Measurements from ENCODE around the gene CAVIN1. TPM values are rescaled to one million over a fixed set of nuclear protein-coding genes. Genes with fewer than 3 reads are reported as not detected.
"Not testable (repeated sequence)": the region's sequence is repeated elsewhere in the genome, so short reads cannot be mapped to it uniquely, and the experiment has no call there.

The CAVIN1 gene
- total and polyA plus RNA-seq, 3 experiments from 2014 or later, result 0.18 to 0.22 TPM; not detected in 1

- no peaks in the 10 kb centered on the region for H3K9me3 ChIP-seq (ENCODE audit: low read length)
- H3K27ac ChIP-seq (ENCODE audit: low read depth, low read length), result peak overlapping the region; percentile 39
- Mint-ChIP-seq H3K4me1 (peaks cover 36 to 49% (median 46%) of the 10 kb centered on the region in 3 donors), H3K36me3 (no peaks in the 10 kb centered on the region), H3K9me3 (no peaks in the 10 kb centered on the region), H3K4me3 (peak overlapping the region; percentile 54 to 86 (median 73)), H3K27me3 (peaks cover 8 to 30% of the 10 kb centered on the region in 2 donors), H3K27ac (peak overlapping the region; percentile 9 to 89 (median 71))
- DNase-seq, result no peak
- POLR2A ChIA-PET, result interaction anchor here (0.6 to 1.5 kb wide), 3 partner anchors 27 to 527 kb away, joined by 4 to 7 read pairs (median 6); partner anchors contain the start of gene ODAD4
- CTCF ChIA-PET, result interaction anchor here (1.1 to 1.5 kb wide), 3 partner anchors 60 to 92 kb away, joined by 3 to 5 read pairs (median 4); no protein-coding TSS in a partner anchor
- no peaks in the 10 kb centered on the region for H3K27me3 ChIP-seq (ENCODE audit: insufficient read depth, low read length, poor library complexity, severe bottlenecking)
- H3K4me3 ChIP-seq (ENCODE audit: low read length), result no peak overlapping the region
- no peaks in the 10 kb centered on the region for H3K36me3 ChIP-seq (ENCODE audit: insufficient read depth, low read length)
- peaks cover 43% of the 10 kb centered on the region for H3K4me1 ChIP-seq (ENCODE audit: insufficient read depth, low read length)
Observed at GRCh38 chr17:42457107-42457792, 34.2 kb upstream of the CAVIN1 start.

- H3K4me3 Mint-ChIP-seq, result peak overlapping the region; percentile 35 to 86 (median 73)
- Histone ChIP-seq H3K27ac (ENCODE audit: low read depth, low read length) (peak overlapping the region; percentile 39), H3K4me3 (ENCODE audit: low read length) (peak overlapping the region; percentile 42), H3K36me3 (ENCODE audit: insufficient read depth, low read length) (no peaks in the 10 kb centered on the region), H3K9me3 (ENCODE audit: low read length) (no peaks in the 10 kb centered on the region), H3K4me1 (ENCODE audit: insufficient read depth, low read length) (peaks cover 43% of the 10 kb centered on the region), H3K27me3 (ENCODE audit: insufficient read depth, low read length, poor library complexity, severe bottlenecking) (no peaks in the 10 kb centered on the region)
- peak overlapping the region; percentile 5 to 89 (median 50) for H3K27ac Mint-ChIP-seq
- no peaks in the 10 kb centered on the region for H3K9me3 Mint-ChIP-seq
- DNase-seq, result peak in 3 of 5 donors; percentile 6 to 76 (median 73)
- POLR2A ChIA-PET, result interaction anchor here (0.6 to 1.5 kb wide), 3 partner anchors 28 to 526 kb away, joined by 4 to 7 read pairs (median 6); partner anchors contain the start of gene ODAD4
- peaks cover 36 to 49% (median 46%) of the 10 kb centered on the region in 3 donors for H3K4me1 Mint-ChIP-seq
- CTCF ChIA-PET, result interaction anchor here (1.1 to 1.5 kb wide), 5 partner anchors 51 to 93 kb away, joined by 3 to 5 read pairs (median 3); no protein-coding TSS in a partner anchor
- no peaks in the 10 kb centered on the region for H3K36me3 Mint-ChIP-seq
- H3K27me3 Mint-ChIP-seq, result peaks cover 8 to 25% of the 10 kb centered on the region in 2 donors
Observed at GRCh38 chr17:42456223-42457106, 33.4 kb upstream of the CAVIN1 start.

GRCh38 chr17:42454987-42455386 lies 31.9 kb upstream of the CAVIN1 start:
- Mint-ChIP-seq H3K4me1 (peaks cover 32 to 40% (median 37%) of the 10 kb centered on the region in 3 donors), H3K27me3 (peaks cover 6 to 19% of the 10 kb centered on the region in 2 donors)
- H3K27me3 ChIP-seq (ENCODE audit: insufficient read depth, low read length, poor library complexity, severe bottlenecking); H3K36me3 Mint-ChIP-seq; H3K4me3 Mint-ChIP-seq; H3K4me3 ChIP-seq (ENCODE audit: low read length); H3K27ac Mint-ChIP-seq; H3K9me3 Mint-ChIP-seq; H3K27ac ChIP-seq (ENCODE audit: low read depth, low read length); CTCF ChIA-PET; H3K9me3 ChIP-seq (ENCODE audit: low read length); H3K36me3 ChIP-seq (ENCODE audit: insufficient read depth, low read length); DNase-seq; POLR2A ChIA-PET: not testable (repeated sequence)
- H3K4me1 ChIP-seq (ENCODE audit: insufficient read depth, low read length), result peaks cover 35% of the 10 kb centered on the region

GRCh38 chr17:42453439-42453838 lies 30.4 kb upstream of the CAVIN1 start:
- no peak overlapping the region for H3K4me3 ChIP-seq (ENCODE audit: low read length)
- no peak for DNase-seq
- H3K27ac ChIP-seq (ENCODE audit: low read depth, low read length), result no peak overlapping the region
- no peak overlapping the region for H3K4me3 Mint-ChIP-seq
- H3K36me3 Mint-ChIP-seq, result no peaks in the 10 kb centered on the region
- H3K36me3 ChIP-seq (ENCODE audit: insufficient read depth, low read length), result no peaks in the 10 kb centered on the region
- H3K9me3 Mint-ChIP-seq, result no peaks in the 10 kb centered on the region
- H3K27me3 ChIP-seq (ENCODE audit: insufficient read depth, low read length, poor library complexity, severe bottlenecking), result no peaks in the 10 kb centered on the region
- peaks cover 1 to 7% of the 10 kb centered on the region in 2 donors for H3K27me3 Mint-ChIP-seq
- H3K9me3 ChIP-seq (ENCODE audit: low read length), result no peaks in the 10 kb centered on the region
- CTCF ChIA-PET, result no interaction called here
- H3K27ac Mint-ChIP-seq, result no peak overlapping the region
- POLR2A ChIA-PET, result no interaction called here
- peaks cover 22% of the 10 kb centered on the region for H3K4me1 ChIP-seq (ENCODE audit: insufficient read depth, low read length)
- H3K4me1 Mint-ChIP-seq, result peaks cover 19 to 25% (median 23%) of the 10 kb centered on the region in 3 donors

- H3K27ac Mint-ChIP-seq; H3K4me1 ChIP-seq (ENCODE audit: insufficient read depth, low read length); H3K9me3 Mint-ChIP-seq; H3K4me3 ChIP-seq (ENCODE audit: low read length); H3K27me3 Mint-ChIP-seq; H3K27ac ChIP-seq (ENCODE audit: low read depth, low read length); H3K36me3 ChIP-seq (ENCODE audit: insufficient read depth, low read length); H3K4me3 Mint-ChIP-seq; H3K9me3 ChIP-seq (ENCODE audit: low read length); H3K4me1 Mint-ChIP-seq; POLR2A ChIA-PET; H3K27me3 ChIP-seq (ENCODE audit: insufficient read depth, low read length, poor library complexity, severe bottlenecking); DNase-seq; H3K36me3 Mint-ChIP-seq: not testable (repeated sequence)
- CTCF ChIA-PET, result interaction anchor here (1.2 to 1.9 kb wide), 2 partner anchors 9 to 66 kb away, joined by 3 to 5 read pairs; no protein-coding TSS in a partner anchor
Observed at GRCh38 chr17:42451270-42451669, 28.2 kb upstream of the CAVIN1 start.

GRCh38 chr17:42449838-42450237 lies 26.8 kb upstream of the CAVIN1 start:
- H3K36me3 Mint-ChIP-seq, CTCF ChIA-PET: not testable (repeated sequence)
- H3K27me3 Mint-ChIP-seq, result peaks cover 6 to 11% of the 10 kb centered on the region in 2 donors

GRCh38 chr17:42449176-42449575 lies 26.1 kb upstream of the CAVIN1 start:
- H3K27ac Mint-ChIP-seq; H3K4me1 Mint-ChIP-seq; H3K4me1 ChIP-seq (ENCODE audit: insufficient read depth, low read length); DNase-seq; H3K9me3 Mint-ChIP-seq; H3K27me3 ChIP-seq (ENCODE audit: insufficient read depth, low read length, poor library complexity, severe bottlenecking); H3K36me3 Mint-ChIP-seq; H3K9me3 ChIP-seq (ENCODE audit: low read length); H3K36me3 ChIP-seq (ENCODE audit: insufficient read depth, low read length); POLR2A ChIA-PET; H3K4me3 Mint-ChIP-seq; H3K27ac ChIP-seq (ENCODE audit: low read depth, low read length); H3K4me3 ChIP-seq (ENCODE audit: low read length); CTCF ChIA-PET: not testable (repeated sequence)
- H3K27me3 Mint-ChIP-seq, result peaks cover 7 to 11% of the 10 kb centered on the region in 2 donors

More at GRCh38 chr17:42449838-42450237, 26.8 kb upstream of the CAVIN1 start:
- POLR2A ChIA-PET; H3K27ac ChIP-seq (ENCODE audit: low read depth, low read length); H3K4me1 ChIP-seq (ENCODE audit: insufficient read depth, low read length); H3K9me3 ChIP-seq (ENCODE audit: low read length); H3K9me3 Mint-ChIP-seq; H3K4me3 ChIP-seq (ENCODE audit: low read length); H3K27ac Mint-ChIP-seq; H3K4me3 Mint-ChIP-seq; DNase-seq; H3K4me1 Mint-ChIP-seq; H3K36me3 ChIP-seq (ENCODE audit: insufficient read depth, low read length); H3K27me3 ChIP-seq (ENCODE audit: insufficient read depth, low read length, poor library complexity, severe bottlenecking): not testable (repeated sequence)

GRCh38 chr17:42442196-42442565 lies 19.1 kb upstream of the CAVIN1 start:
- Mint-ChIP-seq H3K27ac (no peak overlapping the region), H3K4me3 (peak overlapping the region in 4 of 7 donors; percentile 3 to 28 (median 16)), H3K36me3 (no peaks in the 10 kb centered on the region), H3K27me3 (peaks cover 14 to 15% of the 10 kb centered on the region in 2 donors), H3K4me1 (peaks cover 10 to 14% (median 10%) of the 10 kb centered on the region in 3 donors), H3K9me3 (no peaks in the 10 kb centered on the region)
- Histone ChIP-seq H3K4me1 (ENCODE audit: insufficient read depth, low read length) (no peaks in the 10 kb centered on the region), H3K27me3 (ENCODE audit: insufficient read depth, low read length, poor library complexity, severe bottlenecking) (no peaks in the 10 kb centered on the region), H3K9me3 (ENCODE audit: low read length) (no peaks in the 10 kb centered on the region), H3K36me3 (ENCODE audit: insufficient read depth, low read length) (no peaks in the 10 kb centered on the region), H3K4me3 (ENCODE audit: low read length) (no peak overlapping the region), H3K27ac (ENCODE audit: low read depth, low read length) (no peak overlapping the region)
- DNase-seq, result no peak
- CTCF ChIA-PET, result interaction anchor here (0.9 to 1.7 kb wide), 4 partner anchors 9 to 85 kb away, joined by 3 to 5 read pairs (median 4); no protein-coding TSS in a partner anchor
- POLR2A ChIA-PET, result interaction anchor here (0.7 kb wide), 1 partner anchor 125 kb away, joined by 3 read pairs; the partner anchor contains the start of gene MLX

Data from CD8-positive, alpha-beta memory T cell (primary cell).